Chondrocyte (in vitro differentiated cells): ENCODE data around the gene E2F8. TPM values are rescaled to one million over a fixed set of nuclear protein-coding genes. Genes with fewer than 3 reads are reported as not detected.

Source experiments
- DNase-seq: peaks from one replicate; pipeline ENCODE4 v3.0.0; 2021; ENCODE audit warnings: mixed read lengths, low spot score
- H3K27ac Mint-ChIP-seq: one replicate; pipeline ENCODE4 v1.8.0; 2021; ENCODE audit warnings: mild to moderate bottlenecking, moderate library complexity, mixed read lengths; ENCODE audit not compliant: unreplicated experiment
- H3K27me3 Mint-ChIP-seq: 2 replicates; pipeline ENCODE4 v1.8.0; 2021; ENCODE audit warnings: low read depth, mixed read lengths
- H3K36me3 Mint-ChIP-seq: 2 replicates; pipeline ENCODE4 v1.8.0; 2021; ENCODE audit warnings: low read depth, mixed read lengths
- H3K4me1 Mint-ChIP-seq: 2 replicates; pipeline ENCODE4 v1.8.0; 2021; ENCODE audit warnings: low read depth, mild to moderate bottlenecking, mixed read lengths
- H3K4me3 Mint-ChIP-seq: one replicate; pipeline ENCODE4 v1.8.0; 2021; ENCODE audit warnings: mild to moderate bottlenecking, moderate library complexity, mixed read lengths; ENCODE audit not compliant: unreplicated experiment
- H3K9me3 Mint-ChIP-seq: 2 replicates; pipeline ENCODE4 v1.8.0; 2021; ENCODE audit warnings: low read depth, mixed read lengths
- CTCF ChIP-seq: fragments of 200-600 bp; sonication (generic); IDR thresholded peaks from 2 replicates; pipeline ENCODE4 v1.5.0; 2021; ENCODE audit warnings: antibody characterized with exemption, mild to moderate bottlenecking, moderate library complexity
- total RNA-seq: library from RNA; stranded (reverse); gene quantifications from 3 replicates; pipeline ENCODE4 v1.2.1, GENCODE V29; 2021

E2F8 gene
- total RNA-seq, 1 donor from 2014 or later = 0.60 TPM

DNA sequence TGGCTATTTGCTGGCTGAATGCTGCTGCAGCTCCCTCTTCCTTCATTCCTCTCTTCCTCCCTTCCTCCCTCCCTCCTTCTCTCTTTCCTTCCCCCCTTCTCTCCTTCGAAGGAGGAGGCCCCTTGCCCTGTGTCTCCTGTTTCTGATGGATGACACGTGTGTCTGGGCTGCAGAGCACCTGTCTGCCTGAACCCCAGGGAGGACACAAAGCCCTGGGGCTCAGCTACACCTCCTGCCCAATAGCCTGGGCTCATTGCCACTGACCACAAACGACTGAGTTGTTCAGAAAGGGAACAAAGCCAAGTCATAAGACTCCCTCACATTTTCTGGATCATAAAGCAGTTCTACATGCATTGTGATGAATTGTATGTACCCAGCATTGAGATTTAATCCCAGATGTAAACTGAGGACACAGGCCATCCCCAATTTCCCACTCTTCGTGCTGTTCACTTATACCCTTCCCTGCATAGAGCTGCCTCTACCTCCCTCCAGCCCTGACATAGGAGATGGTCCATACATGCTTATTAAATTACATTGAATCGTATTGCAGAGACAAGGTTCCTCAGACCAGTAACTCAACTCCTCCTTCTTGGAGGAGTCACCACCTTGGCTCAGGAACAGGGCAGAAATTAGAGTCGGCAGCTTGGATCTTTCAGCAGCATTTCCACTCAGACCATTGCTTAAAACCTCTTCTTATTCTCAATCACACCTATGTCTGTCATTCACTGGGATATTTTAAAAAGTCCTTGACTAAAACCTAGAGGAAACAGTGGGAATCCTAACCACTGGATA is 40.1 kb downstream of the E2F8 start:
- Mint-ChIP-seq H3K36me3 (no peaks in the 10 kb centered on the region), H3K4me3 (no peak overlapping the region), H3K9me3 (no peaks in the 10 kb centered on the region), H3K4me1 (peaks cover 27% of the 10 kb centered on the region), H3K27ac (peak overlapping the region; percentile 85), H3K27me3 (no peaks in the 10 kb centered on the region)
- no peak for TF ChIP-seq CTCF
- DNase-seq = no peak

DNA sequence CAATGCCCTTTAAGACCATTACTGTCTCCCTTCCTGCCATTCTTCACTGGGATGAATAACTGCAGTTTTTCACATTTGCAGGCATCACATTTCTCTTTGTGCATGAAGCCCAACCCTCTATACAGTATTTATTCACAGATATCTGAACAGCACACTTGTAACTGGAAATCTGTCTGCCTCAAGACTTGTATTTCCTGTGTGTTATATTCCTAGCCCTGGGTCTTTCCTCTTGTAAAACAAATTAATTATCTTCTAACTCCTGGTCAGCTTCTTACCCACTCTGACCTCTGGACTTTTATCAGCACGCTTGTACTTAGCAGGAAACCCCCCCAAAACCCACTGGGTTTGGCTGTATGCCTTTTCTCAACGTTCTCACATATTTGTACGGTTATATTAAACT is 41.0 kb downstream of the E2F8 start:
- H3K4me3 Mint-ChIP-seq = no peak overlapping the region
- H3K9me3 Mint-ChIP-seq = no peaks in the 10 kb centered on the region
- no peak for DNase-seq
- no peaks in the 10 kb centered on the region for H3K36me3 Mint-ChIP-seq
- peak overlapping the region; percentile 23 for H3K27ac Mint-ChIP-seq
- H3K27me3 Mint-ChIP-seq = no peaks in the 10 kb centered on the region
- H3K4me1 Mint-ChIP-seq = peaks cover 27% of the 10 kb centered on the region
- no peak for TF ChIP-seq CTCF

DNA sequence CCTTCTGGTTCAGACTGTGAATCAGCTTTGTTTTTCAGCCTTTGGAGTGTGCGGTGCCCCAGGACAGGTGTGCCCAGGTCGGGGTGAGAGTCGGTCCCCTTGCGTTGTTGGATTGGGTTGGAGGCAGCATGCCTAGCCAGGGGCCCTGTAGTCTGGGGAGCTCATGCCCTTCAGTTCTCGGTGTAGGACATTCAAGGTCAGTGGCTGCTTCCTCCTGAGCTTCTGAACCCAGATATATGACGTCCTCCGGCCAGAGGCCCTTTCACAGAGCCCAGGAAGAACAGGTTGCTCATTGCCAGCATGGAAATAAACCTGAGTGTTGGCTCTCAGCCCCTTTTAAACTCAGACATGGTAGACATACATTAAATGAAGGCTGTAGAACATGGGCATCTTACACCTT is 41.7 kb downstream of the E2F8 start:
- Mint-ChIP-seq H3K36me3 (no peaks in the 10 kb centered on the region), H3K27ac (no peak overlapping the region), H3K4me1 (peaks cover 27% of the 10 kb centered on the region), H3K4me3 (no peak overlapping the region), H3K27me3 (no peaks in the 10 kb centered on the region), H3K9me3 (no peaks in the 10 kb centered on the region)
- TF ChIP-seq CTCF = no peak
- DNase-seq = no peak

DNA sequence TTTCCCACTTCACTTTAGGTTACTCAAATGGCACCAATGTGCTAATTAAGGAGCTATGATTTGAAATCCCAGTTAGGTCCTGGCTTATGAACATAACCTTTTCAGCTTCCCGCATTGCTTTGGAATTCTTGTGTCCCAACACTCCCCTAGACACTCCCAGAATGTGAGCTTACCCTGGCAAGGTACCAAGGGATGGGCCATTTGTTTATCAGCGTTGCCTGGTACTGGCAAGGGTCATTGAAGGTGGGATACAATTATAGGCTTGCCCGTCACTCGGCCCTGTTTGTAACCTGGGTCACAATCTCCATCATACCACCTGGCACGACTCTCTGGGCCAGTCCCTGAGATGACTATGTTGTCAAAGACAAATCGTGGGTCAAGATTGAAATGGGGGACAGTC is 44.3 kb downstream of the E2F8 start:
- no peak for DNase-seq
- Mint-ChIP-seq H3K9me3 (no peaks in the 10 kb centered on the region), H3K27ac (no peak overlapping the region), H3K4me3 (no peak overlapping the region), H3K4me1 (peaks cover 19% of the 10 kb centered on the region), H3K36me3 (no peaks in the 10 kb centered on the region), H3K27me3 (no peaks in the 10 kb centered on the region)
- TF ChIP-seq CTCF = no peak

DNA sequence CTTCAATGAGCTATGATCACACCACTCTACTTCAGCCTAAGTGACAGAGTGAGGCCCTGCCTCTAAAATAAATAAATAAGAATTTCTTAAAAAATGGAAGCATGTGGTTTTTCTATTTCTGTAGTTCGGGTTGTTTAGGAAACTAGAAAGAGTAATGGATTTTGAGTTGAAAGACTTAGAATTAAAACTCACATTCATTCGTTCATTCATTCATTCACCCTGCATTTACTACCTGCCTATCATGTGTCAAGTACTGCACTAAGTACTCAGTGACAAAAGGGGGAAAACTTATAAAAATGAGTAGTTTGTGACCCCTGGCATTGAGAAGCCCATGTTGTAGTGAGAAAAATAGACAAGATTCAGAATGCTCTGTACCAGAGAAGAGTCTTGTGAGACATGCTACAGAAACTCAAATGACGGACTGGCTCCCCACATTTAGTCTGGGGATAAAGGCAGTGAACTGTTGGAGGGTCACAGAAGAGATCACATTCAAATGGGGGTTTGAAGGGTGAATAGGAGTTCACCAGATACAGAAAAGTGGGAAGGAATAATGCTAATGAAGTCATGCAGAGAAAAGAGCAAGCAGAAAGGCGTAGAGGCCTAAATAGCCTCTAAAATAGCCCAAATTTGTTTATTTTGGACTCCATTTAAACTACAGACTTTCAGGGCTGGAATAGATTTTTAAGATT is 46.0 kb downstream of the E2F8 start:
- no peak for DNase-seq
- H3K27me3 Mint-ChIP-seq = no peaks in the 10 kb centered on the region
- H3K27ac Mint-ChIP-seq = no peak overlapping the region
- TF ChIP-seq CTCF = no peak
- no peaks in the 10 kb centered on the region for H3K36me3 Mint-ChIP-seq
- peaks cover 4% of the 10 kb centered on the region for H3K4me1 Mint-ChIP-seq
- H3K4me3 Mint-ChIP-seq = no peak overlapping the region
- no peaks in the 10 kb centered on the region for H3K9me3 Mint-ChIP-seq
